Mucosa of stomach (tissue), 1 donor: ENCODE measurements around the gene MTMR1.

ENCODE experiments used
- H3K27me3 ChIP-seq: one replicate; pipeline ENCODE4 v1.7.0; 2013; ENCODE audit warnings: mild to moderate bottlenecking, low read length; ENCODE audit not compliant: control insufficient read depth, insufficient read depth
- H3K36me3 ChIP-seq: one replicate; pipeline ENCODE4 v1.7.0; 2013; ENCODE audit warnings: low read length; ENCODE audit not compliant: control insufficient read depth, insufficient read depth
- H3K4me1 ChIP-seq: one replicate; pipeline ENCODE4 v1.7.0; 2013; ENCODE audit warnings: mild to moderate bottlenecking, low read length; ENCODE audit not compliant: control insufficient read depth, insufficient read depth
- H3K4me3 ChIP-seq: one replicate; pipeline ENCODE4 v1.7.0; 2013; ENCODE audit warnings: low read length
- H3K9ac ChIP-seq: one replicate; pipeline ENCODE4 v1.7.0; 2013; ENCODE audit warnings: mild to moderate bottlenecking, low read length, moderate library complexity
- H3K9me3 ChIP-seq: one replicate; pipeline ENCODE4 v1.7.0; 2013; ENCODE audit warnings: mild to moderate bottlenecking, low read length, moderate library complexity; ENCODE audit not compliant: control insufficient read depth
- donor health status: Pancreatic carcinoma.

Gene MTMR1

GRCh38 chrX:150767045-150767395, 73.8 kb downstream of the MTMR1 start:
- Histone ChIP-seq H3K9me3 (no peaks in the 10 kb centered on the region), H3K9ac (no peak overlapping the region), H3K4me3 (no peak overlapping the region), H3K27me3 (no peaks in the 10 kb centered on the region), H3K36me3 (no peaks in the 10 kb centered on the region), H3K4me1 (peaks cover 8% of the 10 kb centered on the region)

GRCh38 chrX:150767475-150768131, 74.4 kb downstream of the MTMR1 start:
- Histone ChIP-seq H3K27me3 (no peaks in the 10 kb centered on the region), H3K9me3 (no peaks in the 10 kb centered on the region), H3K9ac (no peak overlapping the region), H3K4me3 (no peak overlapping the region), H3K36me3 (no peaks in the 10 kb centered on the region), H3K4me1 (peaks cover 8% of the 10 kb centered on the region)

- H3K9ac ChIP-seq, result no peak overlapping the region
- H3K4me1 ChIP-seq, result peaks cover 8% of the 10 kb centered on the region
- H3K36me3 ChIP-seq, result no peaks in the 10 kb centered on the region
- no peaks in the 10 kb centered on the region for H3K27me3 ChIP-seq
- H3K4me3 ChIP-seq, result no peak overlapping the region
- no peaks in the 10 kb centered on the region for H3K9me3 ChIP-seq
These were observed 74.9 kb downstream of the MTMR1 start for GRCh38 chrX:150768132-150768485.

GRCh38 chrX:150768580-150769190, 75.5 kb downstream of the MTMR1 start:
- Histone ChIP-seq H3K4me1 (peaks cover 8% of the 10 kb centered on the region), H3K9me3 (no peaks in the 10 kb centered on the region), H3K36me3 (no peaks in the 10 kb centered on the region), H3K27me3 (no peaks in the 10 kb centered on the region), H3K9ac (no peak overlapping the region), H3K4me3 (no peak overlapping the region)

- Histone ChIP-seq H3K36me3 (no peaks in the 10 kb centered on the region), H3K4me3 (no peak overlapping the region), H3K4me1 (peaks cover 8% of the 10 kb centered on the region), H3K9me3 (no peaks in the 10 kb centered on the region), H3K27me3 (no peaks in the 10 kb centered on the region), H3K9ac (no peak overlapping the region)
These were observed 76.2 kb downstream of the MTMR1 start for GRCh38 chrX:150769408-150769807.

GRCh38 chrX:150770623-150771022, 77.4 kb downstream of the MTMR1 start:
- no peak overlapping the region for H3K4me3 ChIP-seq
- H3K27me3 ChIP-seq, result no peaks in the 10 kb centered on the region
- H3K4me1 ChIP-seq, result peaks cover 8% of the 10 kb centered on the region
- H3K9ac ChIP-seq, result no peak overlapping the region
- H3K36me3 ChIP-seq, result no peaks in the 10 kb centered on the region
- no peaks in the 10 kb centered on the region for H3K9me3 ChIP-seq

GRCh38 chrX:150771116-150771515, 77.9 kb downstream of the MTMR1 start:
- peaks cover 8% of the 10 kb centered on the region for H3K4me1 ChIP-seq
- no peaks in the 10 kb centered on the region for H3K9me3 ChIP-seq
- H3K27me3 ChIP-seq, result no peaks in the 10 kb centered on the region

GRCh38 chrX:150772150-150772970, 79.2 kb downstream of the MTMR1 start:
- no peak overlapping the region for H3K9ac ChIP-seq
- peaks cover 2% of the 10 kb centered on the region for H3K4me1 ChIP-seq
- H3K27me3 ChIP-seq, result no peaks in the 10 kb centered on the region
- no peaks in the 10 kb centered on the region for H3K9me3 ChIP-seq
- no peaks in the 10 kb centered on the region for H3K36me3 ChIP-seq
- no peak overlapping the region for H3K4me3 ChIP-seq

More at GRCh38 chrX:150771116-150771515, 77.9 kb downstream of the MTMR1 start:
- Histone ChIP-seq H3K9ac (no peak overlapping the region), H3K36me3 (no peaks in the 10 kb centered on the region), H3K4me3 (no peak overlapping the region)

GRCh38 chrX:150773117-150773516, 79.9 kb downstream of the MTMR1 start:
- Histone ChIP-seq H3K27me3 (no peaks in the 10 kb centered on the region), H3K4me3 (no peak overlapping the region), H3K9me3 (no peaks in the 10 kb centered on the region), H3K9ac (no peak overlapping the region), H3K4me1 (no peaks in the 10 kb centered on the region), H3K36me3 (no peaks in the 10 kb centered on the region)

GRCh38 chrX:150773634-150774033, 80.4 kb downstream of the MTMR1 start:
- Histone ChIP-seq H3K9ac (no peak overlapping the region), H3K9me3 (no peaks in the 10 kb centered on the region), H3K27me3 (no peaks in the 10 kb centered on the region), H3K36me3 (no peaks in the 10 kb centered on the region), H3K4me1 (no peaks in the 10 kb centered on the region), H3K4me3 (no peak overlapping the region)

- Histone ChIP-seq H3K9ac (no peak overlapping the region), H3K4me1 (no peaks in the 10 kb centered on the region), H3K4me3 (no peak overlapping the region), H3K36me3 (no peaks in the 10 kb centered on the region), H3K27me3 (no peaks in the 10 kb centered on the region), H3K9me3 (no peaks in the 10 kb centered on the region)
These were observed 81.8 kb downstream of the MTMR1 start for GRCh38 chrX:150774798-150775568.
